ENCODE results near the gene CCDC8. TPM values are rescaled to one million over a fixed set of nuclear protein-coding genes. Genes with fewer than 3 reads are reported as not detected.

The CCDC8 gene
- total and polyA plus RNA-seq, 9 of the 15 experiments (the other 6 are each of a cell fraction or from before 2014, with no cell fraction given) = 0.68 to 30.8 (median 15.6) TPM

DNA sequence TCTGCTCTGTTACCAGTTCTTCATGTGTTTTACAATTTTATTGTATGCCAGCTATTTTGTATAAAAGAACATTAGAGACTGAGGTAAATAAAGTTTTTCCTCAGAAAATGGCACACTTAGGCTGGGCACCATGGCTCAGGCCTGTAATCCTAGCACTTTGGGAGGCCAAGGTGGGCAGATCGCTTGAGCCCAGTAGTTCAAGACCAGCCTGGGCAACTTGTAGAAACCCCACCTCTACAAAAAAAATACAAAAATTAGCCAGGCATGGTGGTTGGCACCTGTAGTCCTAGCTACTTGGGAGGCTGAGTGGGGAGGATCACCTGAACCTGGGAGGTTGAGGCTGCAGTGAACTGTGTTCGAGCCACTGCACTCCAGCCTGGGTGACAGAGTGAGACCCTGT is 32.0 kb downstream of the CCDC8 start:
- ATAC-seq (no peak), DNase-seq (ENCODE audit: extremely low read depth in 1 of 4, low spot score in 3 of 4) (no peak), FAIRE-seq (no peak)
- H3K36me3 ChIP-seq (ENCODE audit: control insufficient read depth, insufficient read depth, low read length) = peaks cover 87% of the 10 kb centered on the region
- H3K4me2 ChIP-seq (ENCODE audit: insufficient read depth, low read length) = no peak overlapping the region
- 0 out of 3 replicates have a peak, but pooled peaks cover 3% of the 10 kb centered on the region for H3K79me2 ChIP-seq (ENCODE audit: control insufficient read depth, insufficient read depth, low read length)
- intact Hi-C loops (cut with micrococcal nuclease) (no loop called here), in situ Hi-C loops (cut with MboI) (loop anchor here (5.0 kb wide), 1 partner anchor 99 kb away; no protein-coding TSS in a partner anchor)
- H3K9me1 ChIP-seq (ENCODE audit: control insufficient read depth, insufficient read depth, low read length) = no peaks in the 10 kb centered on the region
- H3K9ac ChIP-seq (ENCODE audit: insufficient read depth in 1 of 2, low read depth in 2 of 2, low read length in 2 of 2) = no peak overlapping the region
- no TSS peak for BruUV-seq (replicated peaks)
- H3K9me3 ChIP-seq (replicated peaks; ENCODE audit: control insufficient read depth, insufficient read depth, low read depth, low read length) = no peaks in the 10 kb centered on the region
- H3K27me3 ChIP-seq (ENCODE audit: control insufficient read depth in 2 of 2, insufficient read depth in 2 of 2, low read length in 2 of 2) = no peaks in the 10 kb centered on the region
- TF ChIP-seq HES1 (IDR thresholded peaks at IDR 0.05; ENCODE audit: low read depth) = no peak
- TF ChIP-seq ZBTB43 (CRISPR knock-in tag; IDR thresholded peaks at IDR 0.05) = no peak
- TF ChIP-seq ZNF436 (CRISPR knock-in tag; IDR thresholded peaks at IDR 0.05) = no peak
- TF ChIP-seq RFX7 (CRISPR knock-in tag; IDR thresholded peaks at IDR 0.05) = no peak
- no peak for TF ChIP-seq HEY1 (CRISPR knock-in tag; IDR thresholded peaks at IDR 0.05; ENCODE audit: borderline replicate concordance)
- TF ChIP-seq SMARCA5 (IDR thresholded peaks at IDR 0.05) = no peak
- no peak for TF ChIP-seq FOXP1 (CRISPR knock-in tag; IDR thresholded peaks at IDR 0.05)
- TF ChIP-seq BHLHE40 (IDR thresholded peaks at IDR 0.05; ENCODE audit: low read length) = no peak
- TF ChIP-seq BACH1 (tag; IDR thresholded peaks at IDR 0.05) = no peak
- TF ChIP-seq PATZ1 (CRISPR knock-in tag; IDR thresholded peaks at IDR 0.05; ENCODE audit: borderline replicate concordance) = no peak
- no peak for TF ChIP-seq ZNF146 (CRISPR knock-in tag; IDR thresholded peaks at IDR 0.05; ENCODE audit: unreplicated experiment)
- H3K4me1 ChIP-seq (replicated peaks in 1 of 2; ENCODE audit: control insufficient read depth in 2 of 2, insufficient read depth in 2 of 2, low read length in 2 of 2) = 0 out of 5 replicates have a peak, but pooled peaks cover 0 to 3% of the 10 kb centered on the region in 2 experiments
- POLR2A ChIA-PET = no interaction called here
- WGBS (ENCODE audit: insufficient coverage, low coverage, missing lambda C conversion rate) = 93% methylated on average over 2 of the region's 2 CpGs
- H2AFZ ChIP-seq (ENCODE audit: low read depth, low read length) = no peak overlapping the region
- H4K20me1 ChIP-seq (replicated peaks; ENCODE audit: control insufficient read depth, insufficient read depth, low read length) = no peaks in the 10 kb centered on the region
- CTCF ChIA-PET (ENCODE audit: low intra/inter-chr PET ratio) = no interaction called here
- H3K4me3 ChIP-seq = no peak overlapping the region
- no peak overlapping the region for H3K27ac ChIP-seq (ENCODE audit: extremely low read depth, low read depth, low read length)
